Mononuclear cell (primary cell): ENCODE results near the gene AFF3. TPM values are rescaled to one million over a fixed set of nuclear protein-coding genes. Genes with fewer than 3 reads are reported as not detected.

Experiments
- H3K27me3 ChIP-seq: 2 replicates; pipeline ENCODE4 v1.6.0; 2011; ENCODE audit warnings: low read length, control low read depth; ENCODE audit not compliant: insufficient read depth
- H3K4me1 ChIP-seq: 2 replicates; pipeline ENCODE4 v1.5.1; 2011; ENCODE audit warnings: mild to moderate bottlenecking, low read length, control low read depth; ENCODE audit not compliant: insufficient read depth
- H3K4me3 ChIP-seq: 2 replicates; pipeline ENCODE4 v1.5.1; 2011; ENCODE audit warnings: mild to moderate bottlenecking, low read length, moderate library complexity
- H3K9me3 ChIP-seq: 2 replicates; pipeline ENCODE4 v1.5.1; 2011; ENCODE audit warnings: low read depth, mild to moderate bottlenecking, control low read depth, low read length
- total RNA-seq: library from RNA; depleted of rRNA; stranded (reverse); fragments of >200 nt; gene quantifications from one replicate; pipeline ENCODE4 v1.2.3, GENCODE V29; 2012

The AFF3 gene
- total RNA-seq, 1 donor: 21.9 TPM

- Histone ChIP-seq H3K4me1 (peaks cover 8% of the 10 kb centered on the region), H3K4me3 (no peak overlapping the region), H3K27me3 (no peaks in the 10 kb centered on the region), H3K9me3 (no peaks in the 10 kb centered on the region)
Observed at GRCh38 chr2:99899058-99899855, 243.1 kb downstream of the AFF3 start.

DNA sequence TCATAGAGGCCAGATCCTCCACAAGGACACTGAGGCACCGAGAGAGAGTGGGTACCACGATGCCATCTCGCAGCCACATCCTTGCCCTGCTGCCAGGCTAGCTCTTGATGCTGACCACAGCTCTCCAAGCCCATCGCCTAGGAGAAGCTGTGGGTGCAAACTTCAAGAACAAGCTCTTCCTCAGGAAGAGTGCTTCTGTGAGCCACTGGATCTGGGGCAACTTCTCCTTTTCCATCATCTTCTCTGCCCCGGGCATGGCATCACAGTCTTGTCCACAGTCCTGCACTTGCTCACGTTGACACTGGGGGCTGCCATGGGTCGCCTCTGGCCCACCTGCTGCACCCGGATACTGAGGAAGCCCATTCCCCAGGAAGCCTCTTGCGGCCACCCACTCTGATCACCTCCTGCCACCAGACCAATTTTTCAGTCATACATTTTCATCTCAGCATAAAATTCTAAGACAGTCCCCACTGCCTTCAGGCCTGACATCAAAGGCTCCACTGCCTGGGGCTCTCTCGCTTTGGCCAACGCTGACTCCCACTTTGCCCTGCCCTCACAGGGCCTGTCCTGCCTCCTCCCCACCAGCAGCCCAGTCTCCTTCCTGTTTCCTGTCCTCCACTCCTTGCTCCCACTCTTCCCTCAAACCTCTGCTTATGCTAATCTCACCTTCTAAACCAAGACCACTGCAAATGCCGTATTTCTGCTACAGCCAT is 243.9 kb downstream of the AFF3 start:
- Histone ChIP-seq H3K4me1 (peaks cover 8% of the 10 kb centered on the region), H3K27me3 (no peaks in the 10 kb centered on the region), H3K4me3 (no peak overlapping the region), H3K9me3 (no peaks in the 10 kb centered on the region)

DNA sequence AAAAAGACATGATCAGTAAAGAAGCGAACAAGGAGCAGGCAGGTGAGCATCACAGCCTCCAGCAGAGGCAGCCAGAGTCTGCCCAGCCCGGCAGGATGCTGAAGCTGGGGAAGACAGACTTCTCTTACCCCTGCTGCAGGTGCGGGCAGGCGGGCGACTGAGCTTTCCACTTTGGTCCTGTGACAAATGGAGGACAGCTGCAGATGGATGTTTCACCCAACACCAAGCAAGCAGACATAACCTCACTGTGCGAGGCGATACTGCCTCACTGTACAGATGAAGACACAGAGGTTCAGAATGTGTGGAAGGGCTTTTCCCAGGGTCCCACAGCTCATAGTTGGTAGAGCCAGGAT is 251.0 kb downstream of the AFF3 start:
- Histone ChIP-seq H3K4me3 (no peak overlapping the region), H3K4me1 (no peaks in the 10 kb centered on the region), H3K9me3 (no peaks in the 10 kb centered on the region), H3K27me3 (no peaks in the 10 kb centered on the region)

DNA sequence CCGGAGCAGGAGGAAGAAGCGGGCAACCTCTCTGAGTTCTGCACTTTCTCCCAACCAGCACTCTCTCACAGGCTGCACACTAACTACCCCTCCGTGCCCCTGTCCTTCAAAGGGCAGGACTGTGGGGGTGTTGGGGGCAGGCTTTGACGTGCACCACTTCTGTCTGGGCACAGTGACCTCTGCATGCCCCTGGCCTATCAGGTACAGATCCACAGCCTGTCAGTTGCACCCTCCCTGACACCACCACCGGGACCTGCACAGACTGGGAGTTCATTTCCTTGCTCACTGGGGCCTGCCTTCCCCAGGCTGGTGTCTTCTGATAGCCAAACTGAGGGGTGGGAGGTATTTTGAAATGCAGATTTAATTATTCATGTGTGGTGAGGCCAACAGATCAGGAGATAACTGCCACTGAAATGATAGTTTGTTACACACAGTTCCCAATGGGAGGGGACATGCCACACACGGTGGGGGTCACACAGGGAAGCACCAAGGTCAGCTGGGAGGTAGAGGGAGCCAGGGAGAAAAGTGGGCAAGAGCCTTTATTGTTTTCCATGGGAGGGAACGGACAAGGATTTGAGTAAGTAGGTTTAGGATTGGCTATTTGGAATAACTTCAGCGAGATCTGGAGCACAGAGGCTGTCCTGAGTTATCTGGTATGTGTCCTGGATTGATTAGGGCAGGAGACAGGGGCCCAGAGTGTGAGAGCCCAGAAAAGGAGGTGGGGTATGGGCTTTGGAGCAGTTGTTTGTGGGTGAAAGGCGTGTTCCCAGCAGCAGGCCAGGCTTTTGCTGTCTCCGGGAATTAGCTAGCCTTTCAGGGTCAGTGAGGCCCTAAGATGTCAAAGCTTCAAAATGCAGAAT is 251.6 kb downstream of the AFF3 start:
- Histone ChIP-seq H3K4me1 (no peaks in the 10 kb centered on the region), H3K4me3 (no peak overlapping the region), H3K27me3 (no peaks in the 10 kb centered on the region), H3K9me3 (no peaks in the 10 kb centered on the region)

- Histone ChIP-seq H3K4me1 (no peaks in the 10 kb centered on the region), H3K4me3 (no peak overlapping the region), H3K27me3 (no peaks in the 10 kb centered on the region), H3K9me3 (no peaks in the 10 kb centered on the region)
Observed at GRCh38 chr2:99888617-99889016, 253.8 kb downstream of the AFF3 start.

DNA sequence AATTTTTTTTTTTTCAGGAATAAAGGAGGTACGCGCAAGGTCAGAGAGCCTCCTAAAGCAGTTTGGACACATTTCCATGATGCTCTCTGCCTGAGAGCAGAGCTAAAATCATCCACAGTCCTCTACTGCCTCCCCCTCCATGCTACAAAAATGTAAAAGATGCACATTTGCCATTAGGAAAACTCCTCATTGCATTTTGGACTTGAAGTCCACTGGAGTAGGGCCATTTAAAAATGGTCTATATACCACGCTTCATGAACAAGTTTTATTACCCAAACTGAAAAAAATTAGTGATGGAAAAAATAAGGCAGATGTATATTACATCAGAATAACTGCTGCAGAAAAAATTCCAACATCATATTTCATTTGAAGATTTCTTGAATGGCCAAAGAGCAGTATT is 256.0 kb downstream of the AFF3 start:
- Histone ChIP-seq H3K27me3 (no peaks in the 10 kb centered on the region), H3K9me3 (no peaks in the 10 kb centered on the region), H3K4me1 (no peaks in the 10 kb centered on the region), H3K4me3 (no peak overlapping the region)

DNA sequence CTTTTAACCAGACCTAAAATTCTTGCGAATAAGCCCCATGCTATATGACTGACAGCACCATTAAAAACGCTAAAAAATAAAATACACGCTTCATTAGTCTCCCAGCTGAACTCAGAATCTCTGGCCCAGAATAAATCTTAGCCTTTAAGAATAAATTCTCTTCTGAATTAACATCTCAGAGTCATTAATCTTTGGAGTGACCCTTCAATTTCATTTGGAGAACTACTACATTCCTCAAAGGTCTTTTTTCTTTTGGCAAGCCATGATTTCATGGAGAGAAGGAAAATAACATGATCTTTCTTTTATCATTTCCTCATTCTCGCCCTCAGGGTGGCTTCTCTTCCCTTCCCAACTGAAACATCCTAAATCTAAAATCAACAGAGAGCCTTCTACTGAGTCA is 259.0 kb downstream of the AFF3 start:
- Histone ChIP-seq H3K4me1 (peaks cover 7% of the 10 kb centered on the region), H3K9me3 (no peaks in the 10 kb centered on the region), H3K27me3 (no peaks in the 10 kb centered on the region), H3K4me3 (no peak overlapping the region)

DNA sequence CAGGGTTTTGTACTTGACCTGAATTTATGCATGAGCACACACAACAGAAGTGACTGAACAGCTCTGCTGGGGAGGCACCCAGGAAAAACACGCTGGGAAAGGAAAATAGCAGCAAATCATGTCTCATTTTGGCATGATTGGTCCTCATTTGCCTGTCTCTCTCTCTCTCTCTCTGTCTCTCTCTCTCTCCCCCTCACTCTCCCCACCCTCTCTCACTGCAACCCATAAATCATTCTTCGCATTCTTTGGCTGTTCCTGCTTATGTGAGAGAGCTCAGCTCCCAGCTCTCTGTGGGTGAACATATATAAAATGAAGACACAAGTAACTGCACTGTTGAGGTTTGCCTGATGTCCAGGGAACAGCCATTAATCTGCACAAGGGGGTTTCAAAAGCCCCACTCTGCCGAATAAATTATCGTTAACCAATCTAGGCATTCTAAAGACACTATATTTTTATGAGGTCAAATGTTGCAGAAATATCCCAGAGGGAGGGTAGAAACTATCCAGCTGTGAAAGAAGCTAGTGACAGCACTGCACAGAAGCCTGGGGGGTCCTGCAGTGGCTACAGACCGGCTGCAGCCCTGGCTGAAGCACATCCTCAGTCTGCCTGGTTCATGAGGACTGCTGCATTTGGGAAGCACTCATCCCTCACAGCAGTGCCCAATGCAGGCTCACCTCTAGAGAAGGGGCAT is 260.3 kb downstream of the AFF3 start:
- no peaks in the 10 kb centered on the region for H3K27me3 ChIP-seq
- H3K4me3 ChIP-seq: no peak overlapping the region
- no peaks in the 10 kb centered on the region for H3K9me3 ChIP-seq
- peaks cover 18% of the 10 kb centered on the region for H3K4me1 ChIP-seq

DNA sequence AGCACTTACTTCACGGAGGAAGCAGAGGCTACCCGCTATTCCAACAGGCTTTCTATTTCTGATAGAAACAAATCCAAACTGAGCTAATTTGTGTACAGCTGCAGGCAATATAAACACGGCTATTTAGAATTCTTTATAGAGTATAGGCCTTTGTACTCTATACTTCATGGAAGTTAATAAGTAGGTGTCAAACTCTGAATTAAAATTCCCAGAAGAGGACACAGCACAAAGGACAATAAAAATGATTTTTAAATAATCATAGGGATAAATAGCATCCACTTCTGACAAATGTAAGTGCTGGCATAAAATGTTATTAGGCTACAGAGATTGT is 261.5 kb downstream of the AFF3 start:
- H3K27me3 ChIP-seq: no peaks in the 10 kb centered on the region
- H3K4me3 ChIP-seq: no peak overlapping the region
- peaks cover 18% of the 10 kb centered on the region for H3K4me1 ChIP-seq
- H3K9me3 ChIP-seq: no peaks in the 10 kb centered on the region

DNA sequence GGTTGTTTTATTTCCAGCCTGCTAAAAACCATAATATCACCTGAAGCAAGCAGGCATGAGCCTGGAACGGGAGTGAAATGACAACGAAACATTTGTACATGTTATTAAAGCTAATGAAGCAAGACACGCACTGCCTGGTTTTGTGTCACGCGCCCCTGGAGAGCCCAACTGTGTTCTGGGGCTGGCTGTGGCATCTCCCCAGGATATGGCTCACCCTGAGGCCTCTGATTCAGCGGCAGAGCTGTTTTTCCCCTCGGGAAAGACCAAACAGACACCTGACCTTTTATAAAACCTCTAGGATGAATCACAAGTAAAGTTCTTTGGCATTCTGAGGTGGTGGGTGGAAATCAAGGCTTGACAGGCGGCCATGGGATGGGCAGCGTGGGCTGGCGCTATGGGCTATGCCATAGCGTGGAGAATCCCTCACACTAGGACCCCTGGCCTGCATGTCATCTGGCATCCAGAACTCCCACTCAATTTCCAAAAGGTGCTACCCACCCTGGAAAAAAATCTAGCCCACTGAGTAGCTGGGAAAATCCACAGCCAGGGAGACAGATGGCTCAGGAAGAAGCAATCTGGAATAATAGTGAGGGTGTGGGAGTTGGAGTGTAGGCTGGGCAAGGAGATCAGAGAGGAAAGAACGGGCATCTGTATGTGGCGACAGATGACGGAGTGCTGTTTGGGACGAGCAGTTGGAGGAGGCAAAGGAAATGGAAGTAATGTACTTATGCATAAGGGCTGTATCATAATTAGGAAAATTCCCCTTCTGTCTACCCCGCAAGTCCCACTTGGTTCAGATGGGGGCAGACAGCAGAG is 262.0 kb downstream of the AFF3 start:
- Histone ChIP-seq H3K9me3 (no peaks in the 10 kb centered on the region), H3K4me3 (no peak overlapping the region), H3K4me1 (peaks cover 18% of the 10 kb centered on the region), H3K27me3 (no peaks in the 10 kb centered on the region)

- no peak overlapping the region for H3K4me3 ChIP-seq
- H3K9me3 ChIP-seq: no peaks in the 10 kb centered on the region
- H3K4me1 ChIP-seq: peaks cover 18% of the 10 kb centered on the region
- no peaks in the 10 kb centered on the region for H3K27me3 ChIP-seq
Observed at GRCh38 chr2:99879481-99879880, 262.9 kb downstream of the AFF3 start.

- Histone ChIP-seq H3K4me3 (no peak overlapping the region), H3K4me1 (peaks cover 18% of the 10 kb centered on the region), H3K27me3 (no peaks in the 10 kb centered on the region), H3K9me3 (no peaks in the 10 kb centered on the region)
Observed at GRCh38 chr2:99878581-99879350, 263.6 kb downstream of the AFF3 start.

DNA sequence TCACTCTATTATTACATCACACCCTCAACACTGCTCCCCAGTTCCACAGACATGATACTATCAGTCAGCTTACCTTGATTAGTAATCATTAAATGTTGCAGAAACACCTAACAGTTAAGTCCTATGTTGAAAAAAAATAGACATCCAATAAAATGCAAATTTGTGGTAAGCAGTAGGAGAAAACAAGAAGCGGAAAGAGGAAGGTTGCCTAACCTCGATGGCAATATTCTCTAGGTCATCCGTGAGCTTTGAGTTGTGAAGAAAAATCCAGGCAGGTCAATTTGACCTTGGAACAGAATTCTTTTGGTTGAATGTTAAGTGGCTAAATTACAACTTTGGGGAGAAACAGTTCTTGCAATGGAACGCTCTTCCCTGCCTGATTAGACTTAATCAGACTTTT is 264.4 kb downstream of the AFF3 start:
- Histone ChIP-seq H3K4me1 (peaks cover 18% of the 10 kb centered on the region), H3K27me3 (no peaks in the 10 kb centered on the region), H3K4me3 (no peak overlapping the region), H3K9me3 (no peaks in the 10 kb centered on the region)

- H3K27me3 ChIP-seq: no peaks in the 10 kb centered on the region
- no peak overlapping the region for H3K4me3 ChIP-seq
- H3K9me3 ChIP-seq: no peaks in the 10 kb centered on the region
- H3K4me1 ChIP-seq: peaks cover 18% of the 10 kb centered on the region
Observed at GRCh38 chr2:99876956-99877355, 265.4 kb downstream of the AFF3 start.
